Fibroblast of villous mesenchyme (primary cell): ENCODE data around the gene CKLF. TPM values are rescaled to one million over a fixed set of nuclear protein-coding genes. Genes with fewer than 3 reads are reported as not detected.
A peak's percentile ranks its signal among the peaks of the same experiment; 100 is the strongest.

Source experiments
- DNase-seq: peaks from one replicate; pipeline ENCODE4 v3.0.0-alpha.2; 2010; ENCODE audit warnings: low read depth
- H3K4me3 ChIP-seq: 2 replicates; pipeline ENCODE4 v1.5.1; 2011; ENCODE audit warnings: low read depth, mild to moderate bottlenecking, low read length
- total RNA-seq: library from RNA; depleted of rRNA; stranded (reverse); fragments of >200 nt; gene quantifications from 2 replicates; pipeline ENCODE4 v1.2.3, GENCODE V29; 2012
- TF ChIP-seq, protein P1 (sequence below): IDR thresholded peaks from 2 replicates; pipeline ENCODE4 v1.5.1; 2012; ENCODE audit warnings: low read depth, mild to moderate bottlenecking, low read length; ENCODE audit not compliant: insufficient read depth

CKLF gene
- total RNA-seq, 1 donor = 58.3 TPM

GRCh38 chr16:66547101-66547989, 5.0 kb upstream of the CKLF start:
- no peak for DNase-seq
- TF ChIP-seq, protein P1, sequence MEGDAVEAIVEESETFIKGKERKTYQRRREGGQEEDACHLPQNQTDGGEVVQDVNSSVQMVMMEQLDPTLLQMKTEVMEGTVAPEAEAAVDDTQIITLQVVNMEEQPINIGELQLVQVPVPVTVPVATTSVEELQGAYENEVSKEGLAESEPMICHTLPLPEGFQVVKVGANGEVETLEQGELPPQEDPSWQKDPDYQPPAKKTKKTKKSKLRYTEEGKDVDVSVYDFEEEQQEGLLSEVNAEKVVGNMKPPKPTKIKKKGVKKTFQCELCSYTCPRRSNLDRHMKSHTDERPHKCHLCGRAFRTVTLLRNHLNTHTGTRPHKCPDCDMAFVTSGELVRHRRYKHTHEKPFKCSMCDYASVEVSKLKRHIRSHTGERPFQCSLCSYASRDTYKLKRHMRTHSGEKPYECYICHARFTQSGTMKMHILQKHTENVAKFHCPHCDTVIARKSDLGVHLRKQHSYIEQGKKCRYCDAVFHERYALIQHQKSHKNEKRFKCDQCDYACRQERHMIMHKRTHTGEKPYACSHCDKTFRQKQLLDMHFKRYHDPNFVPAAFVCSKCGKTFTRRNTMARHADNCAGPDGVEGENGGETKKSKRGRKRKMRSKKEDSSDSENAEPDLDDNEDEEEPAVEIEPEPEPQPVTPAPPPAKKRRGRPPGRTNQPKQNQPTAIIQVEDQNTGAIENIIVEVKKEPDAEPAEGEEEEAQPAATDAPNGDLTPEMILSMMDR = no peak

GRCh38 chr16:66548068-66548467, 4.3 kb upstream of the CKLF start:
- H3K4me3 ChIP-seq = no peak overlapping the region
- TF ChIP-seq, protein P1 = no peak
- no peak for DNase-seq

More at GRCh38 chr16:66547101-66547989, 5.0 kb upstream of the CKLF start:
- H3K4me3 ChIP-seq = no peak overlapping the region

DNA sequence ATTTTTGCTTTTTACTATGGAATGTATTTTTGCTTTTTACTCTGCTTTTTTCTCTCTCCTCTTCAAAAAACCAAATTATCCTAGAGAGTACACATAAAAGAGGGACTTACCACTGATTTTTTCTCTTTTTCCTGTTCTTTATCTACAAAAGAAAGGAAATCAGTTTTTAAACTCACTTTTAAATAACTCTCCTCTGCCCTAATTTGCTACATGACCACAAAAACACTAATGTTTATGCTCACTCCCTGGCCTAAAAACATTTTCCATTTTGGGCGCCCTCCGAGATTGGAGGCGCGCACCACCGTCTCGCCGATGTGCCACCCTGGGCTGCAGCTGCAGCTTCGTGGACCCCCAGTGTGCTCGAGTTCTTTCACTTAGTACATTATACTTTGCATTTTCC, 3.5 kb upstream of the CKLF start:
- DNase-seq = no peak
- TF ChIP-seq, protein P1 = no peak
- H3K4me3 ChIP-seq = peak overlapping the region; percentile 78

GRCh38 chr16:66549284-66550131, 2.9 kb upstream of the CKLF start, which contains the start of gene TK2:
TSS of gene TK2 (minus strand) at chr16:66550122. CDS start at chr16:66550061, 61 bp downstream.
- TF ChIP-seq, protein P1 = peak; percentile 9
- peak; percentile 73 for DNase-seq
- H3K4me3 ChIP-seq = peak within 1 kb of the TSS; percentile 78

- TF ChIP-seq, protein P1 = peak; percentile 31
- no peak overlapping the region for H3K4me3 ChIP-seq
- DNase-seq = peak; percentile 30
These were observed 1.0 kb upstream of the CKLF start for GRCh38 chr16:66551348-66551759.

DNA sequence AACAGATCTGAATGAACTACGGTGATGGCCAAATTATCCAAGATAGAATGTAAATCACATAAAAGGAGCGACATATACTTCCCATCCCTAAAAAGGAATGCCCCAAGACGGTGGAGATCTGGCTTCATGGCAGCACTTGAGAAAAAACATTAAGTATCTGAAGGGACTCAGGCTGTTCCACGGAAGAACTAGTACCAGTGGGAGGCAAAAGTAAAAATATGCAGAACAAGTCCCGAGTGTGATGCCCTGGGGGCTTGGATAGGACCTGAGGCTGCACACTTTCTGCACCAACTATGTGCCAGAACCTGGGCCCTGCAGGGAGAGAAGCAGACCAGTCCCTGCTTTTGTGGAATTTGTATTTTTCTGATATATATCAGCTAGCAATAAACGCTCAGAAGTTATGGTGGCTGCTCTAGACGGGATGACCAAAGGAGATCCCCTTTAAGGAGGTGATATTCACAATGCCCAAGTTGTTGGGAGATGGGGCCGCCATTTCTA, 539 bp upstream of the CKLF start:
- TF ChIP-seq, protein P1 = no peak
- peak overlapping the region; percentile 83 for H3K4me3 ChIP-seq
- DNase-seq = no peak
